Liver (tissue), 9 donors: ENCODE data around the gene MIDN. TPM values are rescaled to one million over a fixed set of nuclear protein-coding genes. Genes with fewer than 3 reads are reported as not detected.

Experiments used
- DNase-seq: peaks from one replicate; pipeline ENCODE4 v3.0.0-alpha.2; 2017; ENCODE audit warnings: low spot score
- H3K27ac ChIP-seq, 2 donors: one replicate each; pipeline ENCODE4 v1.7.0; 2013; ENCODE audit warnings: inconsistent platforms in 2 of 2, low read length in 2 of 2, control low read depth in 1 of 2, low read depth in 1 of 2, mild to moderate bottlenecking in 1 of 2
- H3K27me3 ChIP-seq, 4 donors: one replicate each; pipeline versions ENCODE4 v1.6.1 to v1.7.0; 2013; ENCODE audit warnings: low read length in 3 of 4, inconsistent platforms in 1 of 4, mild to moderate bottlenecking in 1 of 4, moderate library complexity in 1 of 4; ENCODE audit not compliant: control insufficient read depth in 4 of 4, insufficient read depth in 4 of 4
- H3K36me3 ChIP-seq, 4 donors: one replicate each; pipeline versions ENCODE4 v1.6.1 to v1.7.0; 2013; ENCODE audit warnings: low read length in 3 of 4, mild to moderate bottlenecking in 3 of 4, low read depth in 1 of 4, moderate library complexity in 1 of 4; ENCODE audit not compliant: control insufficient read depth in 4 of 4, insufficient read depth in 3 of 4
- H3K4me1 ChIP-seq, 4 donors: one replicate each; pipeline versions ENCODE4 v1.6.1 to v1.7.0; 2013; ENCODE audit warnings: low read length in 3 of 4, mild to moderate bottlenecking in 3 of 4, moderate library complexity in 1 of 4; ENCODE audit not compliant: control insufficient read depth in 4 of 4, insufficient read depth in 4 of 4
- H3K4me3 ChIP-seq, 3 donors: one replicate each; pipeline versions ENCODE4 v1.6.1 to v1.7.0; 2013; ENCODE audit warnings: low read length in 3 of 3, control low read depth in 1 of 3, low read depth in 1 of 3, mild to moderate bottlenecking in 1 of 3
- H3K9ac ChIP-seq, 2 donors: one replicate each; pipeline ENCODE4 v1.7.0; 2013; ENCODE audit warnings: low read length in 2 of 2, mild to moderate bottlenecking in 2 of 2, moderate library complexity in 2 of 2, control low read depth in 1 of 2, low read depth in 1 of 2
- H3K9me3 ChIP-seq, 4 donors: one replicate each; pipeline versions ENCODE4 v1.6.1 to v1.7.0; 2013; ENCODE audit warnings: low read length in 3 of 4; ENCODE audit not compliant: control insufficient read depth in 4 of 4
- ATF3 ChIP-seq: IDR thresholded peaks from 2 replicates; pipeline ENCODE4 v1.6.1; 2016; ENCODE audit warnings: antibody characterized with exemption
- EGR1 ChIP-seq, 2 donors: IDR thresholded peaks; 2 replicates each; pipeline ENCODE4 v1.6.1; 2016 to 2018; ENCODE audit warnings: antibody characterized with exemption in 2 of 2, low read depth in 2 of 2
- FOXA1 ChIP-seq: IDR thresholded peaks from 2 replicates; pipeline ENCODE4 v1.6.1; 2016; ENCODE audit warnings: antibody characterized with exemption
- FOXA2 ChIP-seq: IDR thresholded peaks from 2 replicates; pipeline ENCODE4 v1.6.1; 2016; ENCODE audit warnings: antibody characterized with exemption
- GABPA ChIP-seq, 2 donors: IDR thresholded peaks in 1 of 2; conservative IDR thresholded peaks in 1 of 2; 2 replicates each; pipeline ENCODE4 v1.6.1; 2016; ENCODE audit warnings: antibody characterized with exemption in 2 of 2, mild to moderate bottlenecking in 1 of 2, moderate library complexity in 1 of 2
- HNF4A ChIP-seq, 2 donors: conservative IDR thresholded peaks; 2 replicates each; pipeline ENCODE4 v1.6.1; 2016; ENCODE audit warnings: antibody characterized with exemption in 2 of 2, mild to moderate bottlenecking in 2 of 2
- HNF4G ChIP-seq: IDR thresholded peaks from 2 replicates; pipeline ENCODE4 v1.6.1; 2016; ENCODE audit warnings: antibody characterized with exemption
- JUND ChIP-seq, 2 donors: IDR thresholded peaks; 2 replicates each; pipeline ENCODE4 v1.6.1; 2016; ENCODE audit warnings: antibody characterized with exemption in 2 of 2
- NR2F2 ChIP-seq: IDR thresholded peaks from 2 replicates; pipeline ENCODE4 v1.6.1; 2016; ENCODE audit warnings: antibody characterized with exemption
- REST ChIP-seq: IDR thresholded peaks from 2 replicates; pipeline ENCODE4 v1.6.1; 2016; ENCODE audit warnings: antibody characterized with exemption, mild to moderate bottlenecking
- RXRA ChIP-seq, 2 donors: IDR thresholded peaks; 2 replicates each; pipeline ENCODE4 v1.6.1; 2017 to 2018; ENCODE audit warnings: antibody characterized with exemption in 2 of 2, mild to moderate bottlenecking in 1 of 2
- TAF1 ChIP-seq: conservative IDR thresholded peaks from 2 replicates; pipeline ENCODE4 v1.6.1; 2016; ENCODE audit warnings: antibody characterized with exemption, mild to moderate bottlenecking
- YY1 ChIP-seq: IDR thresholded peaks from 2 replicates; pipeline ENCODE4 v1.6.1; 2016; ENCODE audit warnings: antibody characterized with exemption, mild to moderate bottlenecking
- WGBS: extraction: QIAGEN DNeasy Blood & Tissue Kit; methylation state at CpG from one replicate; pipeline ENCODE4 v1.1.7; 2013; 5-methylcytosine and 5-hydroxymethylcytosine counted together
- polyA plus RNA-seq, 2 donors: library from polyadenylated mRNA; stranded (reverse) in 1 of 2; unstranded in 1 of 2; fragments of 200-250 nt in 1 of 2; fragments of >200 nt in 1 of 2; fragmentation: Nextera tagmentation in 1 of 2; extraction: Ambion mirVana in 1 of 2; gene quantifications; one replicate each; pipeline versions ENCODE4 v1.2.1 to v1.2.3, GENCODE V29; 2013 to 2015
- total RNA-seq, 2 donors: library from RNA; depleted of rRNA; stranded (reverse); fragments of >200 nt; gene quantifications; one replicate each; pipeline ENCODE4 v1.2.3, GENCODE V29; 2014
- TF ChIP-seq, protein P1 (sequence below): IDR thresholded peaks from 2 replicates; pipeline ENCODE4 v1.6.1; 2016; ENCODE audit warnings: antibody characterized with exemption
- donor health status: healthy.
- donor health status: healthy.
- donor health status: healthy.
- donor health status: healthy.
- donor health status: healthy.

MIDN gene
- total and polyA plus RNA-seq, 4 donors, result 2.9 to 22.9 (median 11.8) TPM

GRCh38 chr19:1300744-1301490 is 52.5 kb downstream of the MIDN start:
- TF ChIP-seq HNF4A (conservative IDR thresholded peaks at IDR 0.05) (no peak), HNF4G (no peak), JUND (IDR thresholded peaks at IDR 0.05) (no peak), REST (no peak)
- DNase-seq, result no peak
- H3K27me3 ChIP-seq, result no peaks in the 10 kb centered on the region
- H3K9ac ChIP-seq, result no peak overlapping the region
- 90% methylated on average over 35 of the region's 35 CpGs for WGBS
- H3K9me3 ChIP-seq, result no peaks in the 10 kb centered on the region
- H3K4me1 ChIP-seq, result peaks cover 2 to 10% (median 7%) of the 10 kb centered on the region in 4 donors
- no peak overlapping the region for H3K27ac ChIP-seq
- H3K4me3 ChIP-seq, result no peak overlapping the region
- peaks cover 0 to 5% (median 0%) of the 10 kb centered on the region in 4 donors for H3K36me3 ChIP-seq

- H3K27me3 ChIP-seq, result no peaks in the 10 kb centered on the region
- no peak overlapping the region for H3K9ac ChIP-seq
- no peak overlapping the region for H3K27ac ChIP-seq
- TF ChIP-seq NR2F2 (no peak), ATF3 (no peak), REST (no peak), FOXA2 (no peak), TAF1 (no peak), YY1 (no peak), EGR1 (IDR thresholded peaks at IDR 0.05; ENCODE audit: low read depth in 2 of 2) (no peak), RXRA (IDR thresholded peaks at IDR 0.05) (no peak), GABPA (IDR thresholded peaks at IDR 0.05 in 1 of 2, conservative IDR thresholded peaks at IDR 0.05 in 1 of 2) (no peak), FOXA1 (no peak)
- TF ChIP-seq, protein P1, sequence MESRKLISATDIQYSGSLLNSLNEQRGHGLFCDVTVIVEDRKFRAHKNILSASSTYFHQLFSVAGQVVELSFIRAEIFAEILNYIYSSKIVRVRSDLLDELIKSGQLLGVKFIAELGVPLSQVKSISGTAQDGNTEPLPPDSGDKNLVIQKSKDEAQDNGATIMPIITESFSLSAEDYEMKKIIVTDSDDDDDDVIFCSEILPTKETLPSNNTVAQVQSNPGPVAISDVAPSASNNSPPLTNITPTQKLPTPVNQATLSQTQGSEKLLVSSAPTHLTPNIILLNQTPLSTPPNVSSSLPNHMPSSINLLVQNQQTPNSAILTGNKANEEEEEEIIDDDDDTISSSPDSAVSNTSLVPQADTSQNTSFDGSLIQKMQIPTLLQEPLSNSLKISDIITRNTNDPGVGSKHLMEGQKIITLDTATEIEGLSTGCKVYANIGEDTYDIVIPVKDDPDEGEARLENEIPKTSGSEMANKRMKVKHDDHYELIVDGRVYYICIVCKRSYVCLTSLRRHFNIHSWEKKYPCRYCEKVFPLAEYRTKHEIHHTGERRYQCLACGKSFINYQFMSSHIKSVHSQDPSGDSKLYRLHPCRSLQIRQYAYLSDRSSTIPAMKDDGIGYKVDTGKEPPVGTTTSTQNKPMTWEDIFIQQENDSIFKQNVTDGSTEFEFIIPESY, result no peak
- H3K4me3 ChIP-seq, result no peak overlapping the region
- WGBS, result 82% methylated on average over 36 of the region's 36 CpGs
- H3K4me1 ChIP-seq, result peaks cover 2 to 10% (median 7%) of the 10 kb centered on the region in 4 donors
- no peaks in the 10 kb centered on the region for H3K9me3 ChIP-seq
- H3K36me3 ChIP-seq, result peaks cover 0 to 5% (median 0%) of the 10 kb centered on the region in 4 donors
- no peak for DNase-seq
Observed at GRCh38 chr19:1302533-1303239, 54.3 kb downstream of the MIDN start.
